NCI-H82 (cell line): Measurements from ENCODE around the gene FNIP2.
A peak's percentile ranks its signal among the peaks of the same experiment; 100 is the strongest.

Source experiments
- DNase-seq: peaks from one replicate; lab custom pipeline; 2025; lab: John Stamatoyannopoulos, UW

FNIP2 gene

DNA sequence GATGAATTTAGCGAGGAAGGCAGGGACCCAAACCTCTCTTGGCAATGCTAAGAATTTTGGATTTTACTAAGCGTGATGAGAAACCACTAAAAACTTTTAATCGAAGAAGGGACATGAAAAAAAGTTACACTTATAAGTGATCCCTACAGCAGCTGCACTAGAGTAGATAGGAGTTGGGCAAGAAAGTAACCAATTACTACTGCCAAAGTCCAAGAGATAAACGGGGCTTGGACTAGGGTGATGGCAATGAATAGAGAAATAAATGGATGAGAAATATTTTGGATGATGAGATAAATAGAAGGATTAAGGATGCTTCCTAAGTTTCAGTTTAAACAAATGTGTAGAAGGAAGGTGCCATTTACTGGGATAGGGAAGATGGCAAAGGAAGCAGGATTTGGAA, 6.3 kb upstream of the FNIP2 start:
- no peak for DNase-seq

DNA sequence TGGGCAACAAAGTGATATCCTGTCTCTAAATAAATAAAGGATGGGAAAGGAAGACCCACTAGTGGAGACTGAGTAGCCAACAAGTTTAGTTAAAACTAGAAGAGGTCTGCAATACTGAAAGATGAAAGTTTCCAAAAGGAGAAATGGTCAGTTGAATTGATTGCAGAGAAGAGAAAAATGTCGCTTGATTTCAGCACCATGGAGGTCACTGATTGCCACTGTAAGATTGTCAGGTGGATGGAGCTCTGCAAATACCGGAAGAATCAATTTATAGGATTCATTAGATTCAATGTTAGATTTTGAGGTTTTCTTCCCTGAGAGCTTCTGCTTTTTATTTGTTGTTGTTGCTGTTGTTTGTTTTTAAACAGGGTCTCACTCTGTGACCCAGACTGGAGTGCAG, 5.4 kb upstream of the FNIP2 start:
- DNase-seq: no peak

DNA sequence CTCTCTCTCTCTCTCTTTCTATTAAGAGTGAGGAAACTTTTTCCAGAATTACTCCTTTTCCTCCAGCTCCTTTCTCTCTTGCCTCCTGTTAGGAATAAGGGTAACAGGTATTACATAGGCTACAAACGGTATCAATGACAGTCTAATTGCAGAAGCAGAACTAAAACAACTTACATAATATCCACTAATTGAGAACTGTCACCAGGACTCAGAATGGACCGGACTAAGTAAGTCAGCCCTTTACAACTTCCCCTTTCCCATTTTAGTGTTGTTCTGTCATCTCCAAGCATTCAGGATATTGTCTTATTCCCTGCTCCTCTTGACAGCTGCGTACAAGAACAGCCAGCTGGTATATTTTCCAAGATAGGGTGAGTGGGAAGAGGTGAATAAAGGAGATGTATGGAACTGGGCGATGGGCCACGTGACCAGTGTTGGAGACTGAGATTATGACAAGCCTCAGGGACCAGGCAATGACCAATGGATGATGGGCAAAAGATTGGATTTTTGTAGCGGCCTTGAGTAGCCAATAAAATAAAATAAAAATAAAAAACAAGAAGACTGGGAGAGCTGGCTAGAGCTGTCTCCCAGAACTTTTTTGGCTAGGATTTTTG, 2.3 kb upstream of the FNIP2 start:
- DNase-seq: no peak

DNA sequence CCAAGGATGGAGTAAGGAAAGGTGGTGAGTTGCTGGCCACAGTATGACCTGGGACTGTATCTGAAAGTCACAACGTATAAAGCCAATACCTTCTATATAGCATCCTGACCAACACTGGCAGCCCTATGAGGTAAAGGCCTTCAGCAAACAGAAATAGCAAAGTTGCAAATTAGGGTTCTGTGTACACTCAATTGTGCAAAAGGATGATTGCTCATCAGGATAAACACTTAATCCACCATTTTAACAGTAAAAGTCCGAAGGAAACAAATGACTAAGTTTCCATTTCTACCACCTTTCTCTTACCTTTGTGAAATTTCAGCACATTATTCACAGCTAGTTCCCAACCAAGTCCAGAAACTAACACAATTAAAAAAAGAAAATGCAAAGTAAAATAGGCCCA, 1.4 kb upstream of the FNIP2 start:
- DNase-seq: no peak

DNA sequence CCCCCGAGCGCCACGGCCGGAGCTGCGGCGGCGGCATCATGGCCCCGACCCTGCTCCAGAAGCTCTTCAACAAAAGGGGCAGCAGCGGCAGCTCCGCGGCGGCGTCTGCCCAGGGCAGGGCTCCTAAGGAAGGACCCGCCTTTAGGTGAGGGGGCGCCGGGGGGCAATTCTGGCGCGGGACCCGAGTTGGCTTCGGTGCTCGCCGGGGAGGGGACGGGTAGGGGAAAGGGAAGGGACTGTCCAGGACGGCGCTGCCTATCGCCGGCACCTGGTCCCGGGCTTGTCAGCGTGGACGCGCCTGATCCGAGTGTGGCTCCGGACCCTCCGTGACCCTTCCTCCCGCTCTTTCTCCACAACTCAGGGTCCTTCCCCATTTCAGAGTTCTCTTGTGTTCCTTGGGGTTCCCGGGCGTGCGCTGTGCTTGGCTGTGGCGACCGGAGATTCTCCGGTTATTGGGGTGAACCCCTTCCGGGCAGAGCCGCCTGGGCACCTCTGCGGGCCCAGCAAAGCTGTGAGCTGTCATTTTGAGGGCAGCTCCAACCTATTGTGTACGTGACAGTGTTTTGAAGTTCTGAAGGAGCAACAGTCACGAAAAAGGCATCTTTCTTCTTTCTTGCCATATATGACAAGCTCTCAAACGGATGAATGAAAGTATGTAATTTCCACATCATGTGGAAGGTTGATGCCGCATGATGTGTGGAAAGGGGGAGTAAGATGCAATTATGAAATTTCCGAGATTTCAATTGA, 522 bp downstream of the FNIP2 start:
- peak; percentile 48 for DNase-seq

DNA sequence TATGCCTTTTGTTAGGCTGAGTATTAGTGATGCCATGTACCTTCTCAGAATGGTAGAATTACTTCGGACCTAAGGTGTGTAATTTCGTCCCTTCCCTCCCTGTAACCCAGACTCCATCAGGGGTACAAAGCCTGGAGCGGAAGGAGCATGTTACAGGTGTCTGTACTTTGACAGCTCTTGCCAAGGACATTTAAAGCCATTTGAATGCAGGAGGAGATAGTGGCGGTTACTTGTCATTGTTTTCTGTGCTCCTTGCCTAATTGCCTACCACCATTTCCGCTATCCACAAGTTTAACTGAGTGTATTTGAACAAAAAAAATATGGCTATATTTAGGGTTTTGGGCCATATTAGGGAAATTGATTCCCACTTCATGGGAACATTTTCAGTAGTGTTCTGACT, 1.8 kb downstream of the FNIP2 start:
- DNase-seq: no peak

DNA sequence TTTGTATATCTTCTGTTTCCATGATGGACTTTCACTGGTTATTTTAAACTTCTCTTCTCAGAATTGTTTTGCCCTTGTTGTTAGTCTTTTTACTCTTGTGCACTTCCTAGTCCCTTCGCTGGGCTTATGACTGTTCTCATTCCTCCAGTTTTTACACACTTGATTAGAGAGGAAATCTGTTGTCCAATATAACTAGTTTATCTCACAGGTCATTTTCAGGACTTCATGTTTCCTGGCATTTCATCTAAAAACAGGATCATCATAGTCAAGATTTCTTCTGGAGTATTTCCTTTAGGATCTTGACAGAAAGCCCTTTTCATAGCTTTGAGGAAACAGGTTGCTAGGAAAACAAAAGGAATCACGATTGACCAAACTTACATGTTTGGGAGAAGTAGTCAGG, 3.0 kb downstream of the FNIP2 start:
- DNase-seq: no peak

DNA sequence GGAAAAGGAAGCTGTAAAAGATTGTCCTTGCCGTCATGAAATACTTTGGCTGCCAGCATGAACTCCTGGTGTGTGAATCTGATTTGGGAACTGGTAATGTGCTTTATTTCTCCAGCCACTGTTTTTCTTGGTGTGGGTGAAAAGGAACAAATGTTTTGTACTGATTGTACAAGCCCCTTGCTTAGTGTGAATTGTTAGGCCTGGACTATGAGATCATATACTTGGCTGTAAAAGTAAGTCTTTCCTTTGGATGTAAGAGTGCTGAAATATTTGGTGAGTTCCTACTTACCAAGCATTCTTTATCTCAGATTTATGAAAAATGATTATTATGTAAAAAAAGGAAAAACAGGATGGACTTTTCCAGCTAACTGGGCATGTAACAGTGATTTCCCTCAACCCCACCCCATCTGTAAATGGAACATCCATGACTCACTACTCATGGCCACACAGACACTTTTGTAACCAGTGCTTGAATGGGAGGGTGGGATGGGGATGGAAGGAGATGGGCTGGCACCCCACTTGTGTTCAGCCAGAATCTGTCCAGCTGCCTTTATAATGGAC, 6.3 kb downstream of the FNIP2 start:
- DNase-seq: no peak

DNA sequence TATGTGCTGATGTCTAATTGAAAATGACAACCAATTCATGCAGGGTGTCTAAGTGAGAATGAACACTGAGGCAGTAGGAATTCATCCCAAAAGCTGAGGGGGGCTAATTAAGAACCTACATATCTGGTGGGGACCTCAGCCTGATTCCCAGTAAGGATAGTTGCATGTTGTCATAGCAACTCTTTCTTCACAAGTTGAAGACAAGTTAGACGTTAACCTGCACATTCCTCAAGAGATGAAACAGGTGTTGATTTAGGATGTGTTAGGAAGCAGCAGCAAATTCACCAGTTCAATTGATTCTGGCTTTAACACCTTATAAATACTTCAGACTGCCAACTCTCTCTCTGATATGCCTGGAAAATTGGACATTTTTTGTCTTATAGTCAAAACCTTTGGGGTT, 7.3 kb downstream of the FNIP2 start:
- DNase-seq: no peak

DNA sequence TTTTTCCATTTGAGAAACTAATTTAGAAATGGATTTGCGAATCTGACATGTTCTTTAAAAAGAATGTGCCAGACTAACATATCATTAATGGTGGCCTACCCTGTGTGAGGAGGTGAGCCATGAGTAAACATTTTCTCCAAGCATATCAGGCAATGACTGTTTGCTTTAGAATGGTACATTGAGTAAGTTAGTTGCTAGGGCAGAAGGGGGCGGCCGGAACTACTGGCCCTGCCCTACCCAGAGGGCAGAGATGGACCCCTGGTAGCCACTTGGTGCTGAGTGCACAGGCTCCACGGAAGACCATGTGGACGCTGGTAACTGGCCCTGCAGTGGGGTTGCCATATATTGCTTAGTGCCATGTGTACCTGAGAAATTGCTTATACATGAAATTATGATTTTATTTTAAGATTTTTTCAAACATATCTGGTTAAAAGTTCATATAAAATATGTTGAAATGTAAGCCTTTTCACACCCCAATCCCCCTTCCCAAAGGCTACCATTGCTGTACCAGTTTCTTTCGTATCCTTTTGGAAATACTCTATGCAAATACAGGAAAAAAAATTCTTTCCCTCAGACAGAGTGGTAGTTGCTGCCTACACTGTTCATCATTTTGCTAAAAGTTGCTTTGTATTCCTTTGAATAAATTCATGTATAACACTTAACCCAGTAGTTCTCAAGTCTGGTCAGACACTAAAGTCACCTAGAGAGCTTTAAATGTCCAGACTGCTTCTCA, 8.8 kb downstream of the FNIP2 start:
- no peak for DNase-seq

DNA sequence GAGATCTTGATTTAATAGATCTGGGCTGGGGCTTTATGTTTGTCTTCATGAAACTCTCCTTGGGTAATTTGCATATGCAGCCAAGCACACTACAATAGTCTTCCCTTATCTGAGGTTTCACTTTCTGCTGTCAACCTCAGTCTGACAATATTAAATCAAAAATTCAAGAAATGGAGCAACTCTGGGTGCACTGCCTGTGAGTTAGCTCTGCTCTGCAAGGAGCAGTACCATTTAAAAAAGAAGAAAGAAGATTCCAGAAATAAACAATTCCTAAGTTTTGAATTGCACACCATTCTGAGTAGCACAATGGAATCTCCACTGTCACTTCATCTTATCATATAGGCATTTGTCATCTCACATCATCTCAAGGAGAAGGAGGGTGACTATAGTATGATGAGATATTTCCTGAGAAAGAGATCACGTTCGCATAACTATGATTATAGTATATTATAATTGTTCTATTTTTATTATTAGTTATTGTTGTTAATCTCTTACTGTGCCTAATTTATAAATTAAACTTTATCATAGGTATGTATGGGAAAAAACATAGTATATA, 9.4 kb downstream of the FNIP2 start:
- DNase-seq: no peak

DNA sequence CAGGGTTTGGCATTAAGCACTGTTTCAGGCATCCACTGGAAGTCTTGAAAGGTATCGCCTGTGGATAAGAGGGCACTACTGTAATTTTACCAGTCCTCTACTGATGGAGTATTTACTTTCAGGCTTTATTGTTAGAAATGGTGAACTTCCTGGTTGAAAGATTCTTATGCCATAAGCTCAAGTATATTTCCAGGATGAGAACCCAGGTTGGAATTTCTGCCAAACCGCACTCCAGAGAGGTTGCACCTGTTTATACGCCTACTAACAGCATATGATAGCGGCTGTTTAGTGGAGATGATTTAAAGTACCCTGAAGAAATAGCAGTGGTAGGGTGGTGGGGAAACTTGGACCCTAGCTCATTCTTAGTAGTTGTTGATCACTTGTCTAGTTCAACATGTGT, 9.9 kb downstream of the FNIP2 start:
- no peak for DNase-seq

DNA sequence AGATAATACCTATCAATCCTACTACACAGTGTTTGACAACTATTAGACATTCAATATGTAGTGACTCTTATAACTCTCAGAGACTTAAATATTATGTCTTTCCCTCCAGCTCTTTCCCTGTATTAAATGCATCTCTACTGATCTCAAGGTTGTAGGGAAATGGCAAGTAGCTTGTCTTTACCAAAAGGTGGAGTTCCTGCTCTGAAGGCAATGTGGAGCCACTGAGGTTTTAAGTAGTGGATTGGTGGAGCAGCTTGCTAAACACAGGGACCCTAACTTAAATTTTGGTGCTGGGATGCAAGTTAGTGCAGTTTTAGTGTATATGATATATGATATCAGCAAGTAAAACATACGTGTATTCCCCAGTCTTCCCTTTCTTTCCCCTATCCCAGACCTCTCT, 13.1 kb downstream of the FNIP2 start:
- DNase-seq: peak; percentile 8

DNA sequence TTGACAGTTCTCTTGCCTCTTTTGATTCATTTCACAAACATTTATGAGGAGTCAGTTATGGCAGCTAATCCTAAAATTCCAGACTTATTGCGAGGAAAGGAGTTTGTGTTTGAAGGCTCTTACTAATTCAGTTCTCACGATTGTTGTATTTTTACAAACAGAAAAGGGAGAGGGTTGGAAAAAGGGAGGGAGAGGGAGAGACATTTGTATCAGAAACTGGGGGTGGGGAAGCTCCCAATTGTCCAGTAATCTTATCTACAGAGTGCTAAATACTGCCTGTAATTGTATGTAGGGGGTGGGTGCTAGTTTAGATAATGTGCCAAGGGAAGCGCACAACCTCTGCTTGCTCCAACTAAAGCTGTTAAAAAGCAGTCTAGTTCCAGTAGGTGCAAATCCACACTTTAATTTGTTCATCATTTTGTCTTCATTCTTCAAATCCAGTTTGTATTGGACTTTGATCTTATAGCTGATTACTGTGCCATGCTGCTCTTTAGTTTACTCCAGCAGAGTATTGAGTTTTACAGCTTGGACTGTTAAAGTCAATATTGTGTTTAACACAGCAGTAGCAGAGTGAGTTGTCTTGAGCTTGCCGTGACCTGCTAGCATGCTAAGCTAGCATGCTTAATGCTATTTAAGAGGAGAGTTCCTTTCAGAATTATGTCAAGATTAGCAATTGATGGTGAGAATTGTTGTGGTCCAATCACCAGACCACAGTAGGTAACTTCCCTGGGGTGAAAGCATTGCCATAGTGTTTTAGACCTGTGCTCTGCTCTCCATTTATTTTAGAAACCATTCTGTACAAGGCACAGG, 13.9 kb downstream of the FNIP2 start:
- peak; percentile 41 for DNase-seq

DNA sequence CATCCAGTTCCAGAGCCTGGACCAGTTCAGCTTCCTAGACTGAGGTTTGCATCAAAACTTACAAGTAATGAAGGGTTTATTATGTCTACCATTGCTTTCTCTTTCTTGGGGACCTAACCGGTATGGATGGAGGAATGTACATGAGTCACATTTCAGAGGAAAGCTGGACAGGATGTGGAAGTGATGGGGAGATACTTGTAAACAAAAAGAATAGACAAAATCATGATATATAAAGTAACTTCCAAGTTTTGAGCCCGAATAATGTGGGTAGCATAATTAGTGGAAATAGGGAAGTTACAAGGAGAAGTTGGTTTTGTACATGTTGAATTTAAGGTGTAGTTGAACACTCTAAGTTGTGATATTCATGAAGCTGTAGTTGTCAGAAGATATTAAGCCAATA, 15.0 kb downstream of the FNIP2 start:
- no peak for DNase-seq

DNA sequence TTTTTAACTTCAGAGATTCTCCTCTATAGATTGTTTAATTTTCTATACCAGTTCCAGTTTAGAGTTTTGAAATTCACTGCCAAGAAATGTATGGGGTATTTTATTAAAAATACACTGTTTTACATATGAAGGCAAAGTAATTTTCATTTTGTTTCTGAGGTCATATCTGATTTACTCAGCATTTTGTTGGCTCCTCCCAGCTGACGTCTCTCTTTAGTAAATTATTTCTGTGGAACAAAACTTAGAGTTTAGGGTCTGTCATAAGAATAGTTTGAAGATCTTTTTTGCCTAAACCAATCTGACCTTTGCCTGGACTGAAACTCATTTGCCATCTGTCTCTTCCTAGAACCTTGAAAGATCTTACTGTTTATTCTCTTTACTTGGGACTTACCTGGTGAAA, 16.9 kb downstream of the FNIP2 start:
- no peak for DNase-seq

DNA sequence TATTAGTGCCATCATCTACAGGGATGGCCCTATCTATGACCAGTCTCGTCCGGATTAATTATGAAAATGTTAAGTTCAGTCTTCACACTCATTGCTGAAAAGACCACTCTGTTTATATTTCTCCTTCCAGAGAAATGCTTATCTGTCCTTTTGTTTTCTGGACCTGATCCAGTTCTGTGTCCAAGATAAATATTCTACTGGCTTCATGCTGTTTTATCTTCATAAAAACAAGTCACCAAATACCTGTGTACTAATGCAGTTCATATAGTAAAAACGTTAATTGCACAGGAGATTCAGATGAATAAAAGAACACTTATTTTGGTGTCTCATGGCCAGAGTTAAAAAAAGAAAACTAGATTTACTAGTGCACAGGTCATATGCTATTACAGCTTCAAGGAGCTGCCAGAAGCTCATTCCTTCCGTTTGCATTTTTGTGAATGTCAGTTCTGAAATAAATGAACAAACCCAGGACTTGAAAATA, 17.3 kb downstream of the FNIP2 start:
- no peak for DNase-seq

DNA sequence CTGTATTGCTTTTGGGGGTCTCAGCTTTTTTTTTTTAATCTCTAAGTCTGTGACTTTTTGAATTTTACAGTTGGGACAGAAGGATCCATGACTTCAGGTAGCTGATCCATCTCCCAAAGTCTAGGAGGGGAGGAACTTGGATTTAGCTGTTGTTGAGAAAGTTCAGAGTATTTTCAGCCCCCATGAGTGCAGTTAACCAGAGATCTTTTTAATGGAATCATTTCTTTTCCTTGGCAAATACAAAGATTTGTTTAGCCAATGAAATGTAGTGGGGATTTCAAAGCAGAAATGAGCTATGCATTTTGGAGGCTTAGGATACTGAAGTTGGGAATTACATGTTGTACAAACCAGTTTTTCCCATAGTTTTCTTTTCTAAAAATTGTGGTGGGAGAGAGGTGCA, 18.1 kb downstream of the FNIP2 start:
- DNase-seq: no peak

DNA sequence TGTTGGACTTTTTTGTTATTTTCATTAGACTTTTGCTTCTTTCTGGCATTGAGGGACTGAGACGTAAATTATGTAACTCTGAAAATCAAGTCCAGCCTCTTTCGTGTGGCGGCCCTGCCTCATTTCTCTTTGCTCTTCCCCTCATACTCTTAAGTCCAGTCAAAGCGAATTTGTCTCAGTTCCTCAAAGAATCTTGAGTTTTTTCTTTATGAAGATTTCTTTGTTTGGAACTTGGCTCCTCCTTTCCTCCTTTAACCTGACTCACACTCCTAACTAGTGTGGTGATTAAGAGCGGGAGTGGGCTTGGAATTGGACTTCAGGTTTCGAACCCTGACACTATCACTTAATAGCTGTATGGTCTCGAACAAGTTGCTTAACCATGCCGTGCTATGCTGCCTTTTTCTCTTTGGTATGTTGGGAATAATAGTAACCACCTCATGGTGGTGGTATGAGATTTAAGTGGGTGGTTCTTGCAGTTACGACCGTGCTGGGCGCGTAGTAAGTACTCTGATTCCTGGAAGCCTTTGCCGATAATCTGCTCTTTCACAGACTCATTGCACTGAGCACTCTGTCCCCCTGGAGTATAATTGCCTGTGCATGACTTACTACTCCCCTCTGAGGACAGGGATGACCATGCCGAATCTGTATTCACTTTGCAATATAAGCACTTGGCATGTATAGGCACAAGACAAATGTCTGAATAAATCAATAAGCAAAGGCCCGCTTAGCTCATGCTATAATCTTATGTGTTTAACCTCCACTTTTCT, 19.1 kb downstream of the FNIP2 start:
- no peak for DNase-seq

DNA sequence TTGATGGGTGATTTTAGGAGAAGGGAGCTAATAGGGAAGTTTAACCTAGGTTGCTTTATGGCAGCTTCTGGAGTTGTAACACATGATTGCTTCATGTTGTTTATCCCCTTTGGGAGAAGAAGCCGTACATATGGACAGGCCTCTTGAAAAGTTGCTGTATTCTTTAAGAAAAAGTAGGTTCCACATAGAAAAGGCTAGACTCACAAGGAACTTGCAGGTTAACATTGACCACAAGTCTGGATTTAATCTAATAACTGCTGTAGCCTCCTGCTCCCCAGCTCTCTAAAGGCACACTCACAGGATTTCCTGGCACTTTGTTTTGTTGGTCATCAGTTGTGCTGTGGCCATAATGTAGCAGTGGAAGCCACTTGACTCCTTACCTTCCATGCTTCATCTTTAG, 19.7 kb downstream of the FNIP2 start:
- DNase-seq: no peak

DNA sequence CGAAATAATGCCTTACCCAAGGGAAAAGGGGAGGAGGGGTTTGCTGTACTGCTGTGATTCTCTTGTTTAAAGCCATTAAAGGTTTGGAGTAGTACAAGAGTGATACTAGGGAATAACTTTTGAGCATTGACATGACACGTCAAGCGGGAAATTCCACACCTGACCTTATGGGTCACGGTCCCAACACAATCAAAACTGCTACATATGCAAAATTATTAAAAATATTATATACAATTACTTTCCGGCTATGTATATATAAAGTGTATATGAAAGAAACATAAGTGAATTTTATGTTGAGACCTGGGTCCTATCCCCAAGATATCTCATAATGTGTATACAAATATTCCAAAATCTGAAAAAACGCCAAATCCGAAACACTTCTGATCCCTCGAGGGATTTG, 21.0 kb downstream of the FNIP2 start:
- DNase-seq: no peak
